Choroid plexus epithelial cell (primary cell): Measurements from ENCODE around the gene FAM114A1.

Source experiments
- DNase-seq: peaks from one replicate; pipeline ENCODE4 v3.0.0-alpha.2; 2010; ENCODE audit warnings: low read depth
- H3K4me3 ChIP-seq: 2 replicates; pipeline ENCODE4 v1.5.1; 2011; ENCODE audit warnings: low read depth, mild to moderate bottlenecking, control low read depth, low read length, moderate library complexity
- TF ChIP-seq, protein P1 (sequence below): conservative IDR thresholded peaks from 2 replicates; pipeline ENCODE4 v1.5.1; 2011; ENCODE audit warnings: low read depth, mild to moderate bottlenecking, control low read depth, inconsistent platforms, low read length, moderate library complexity

FAM114A1 gene

DNA sequence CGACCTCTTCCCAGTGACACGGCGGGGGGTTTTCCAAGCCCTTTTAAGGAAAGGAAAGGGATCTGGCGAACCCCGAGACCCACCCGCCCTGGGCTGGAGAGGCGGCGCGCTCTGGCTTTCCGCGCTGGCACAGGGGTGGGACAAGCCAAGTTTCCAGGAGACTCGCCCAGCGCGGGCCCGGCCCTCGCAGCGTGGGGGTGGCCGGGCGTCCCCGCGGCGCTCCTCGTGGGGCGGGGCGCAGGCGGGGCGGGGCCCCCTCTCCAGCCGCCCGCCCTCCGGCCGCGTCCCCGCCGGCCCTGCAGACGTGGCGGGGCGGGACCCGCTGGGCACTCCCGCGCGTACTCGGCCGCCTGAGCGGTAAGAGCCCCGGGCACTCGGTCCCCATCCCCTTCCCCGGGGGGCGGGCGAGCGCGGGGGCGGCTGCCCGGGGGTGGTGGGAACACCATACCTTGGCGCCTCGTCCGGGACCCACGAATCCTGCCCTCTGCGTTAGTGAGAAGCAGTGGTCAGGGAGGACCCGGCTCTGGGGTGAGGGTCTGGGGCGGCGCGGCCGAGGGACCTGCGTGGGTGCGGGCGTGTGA is at the start of gene FAM114A1:
FAM114A1 (plus strand) TSS at position 329 of the 581 bp plus-strand sequence. CDS start 10,273 bp downstream, outside the sequence.
- peak within 1 kb of the TSS; percentile 94 for H3K4me3 ChIP-seq
- peak; percentile 80 for DNase-seq
- TF ChIP-seq, protein P1, sequence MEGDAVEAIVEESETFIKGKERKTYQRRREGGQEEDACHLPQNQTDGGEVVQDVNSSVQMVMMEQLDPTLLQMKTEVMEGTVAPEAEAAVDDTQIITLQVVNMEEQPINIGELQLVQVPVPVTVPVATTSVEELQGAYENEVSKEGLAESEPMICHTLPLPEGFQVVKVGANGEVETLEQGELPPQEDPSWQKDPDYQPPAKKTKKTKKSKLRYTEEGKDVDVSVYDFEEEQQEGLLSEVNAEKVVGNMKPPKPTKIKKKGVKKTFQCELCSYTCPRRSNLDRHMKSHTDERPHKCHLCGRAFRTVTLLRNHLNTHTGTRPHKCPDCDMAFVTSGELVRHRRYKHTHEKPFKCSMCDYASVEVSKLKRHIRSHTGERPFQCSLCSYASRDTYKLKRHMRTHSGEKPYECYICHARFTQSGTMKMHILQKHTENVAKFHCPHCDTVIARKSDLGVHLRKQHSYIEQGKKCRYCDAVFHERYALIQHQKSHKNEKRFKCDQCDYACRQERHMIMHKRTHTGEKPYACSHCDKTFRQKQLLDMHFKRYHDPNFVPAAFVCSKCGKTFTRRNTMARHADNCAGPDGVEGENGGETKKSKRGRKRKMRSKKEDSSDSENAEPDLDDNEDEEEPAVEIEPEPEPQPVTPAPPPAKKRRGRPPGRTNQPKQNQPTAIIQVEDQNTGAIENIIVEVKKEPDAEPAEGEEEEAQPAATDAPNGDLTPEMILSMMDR: no peak

- TF ChIP-seq, protein P1: no peak
- no peak for DNase-seq
These were observed 49.1 kb upstream of the FAM114A1 start for GRCh38 chr4:38818441-38818976.

DNA sequence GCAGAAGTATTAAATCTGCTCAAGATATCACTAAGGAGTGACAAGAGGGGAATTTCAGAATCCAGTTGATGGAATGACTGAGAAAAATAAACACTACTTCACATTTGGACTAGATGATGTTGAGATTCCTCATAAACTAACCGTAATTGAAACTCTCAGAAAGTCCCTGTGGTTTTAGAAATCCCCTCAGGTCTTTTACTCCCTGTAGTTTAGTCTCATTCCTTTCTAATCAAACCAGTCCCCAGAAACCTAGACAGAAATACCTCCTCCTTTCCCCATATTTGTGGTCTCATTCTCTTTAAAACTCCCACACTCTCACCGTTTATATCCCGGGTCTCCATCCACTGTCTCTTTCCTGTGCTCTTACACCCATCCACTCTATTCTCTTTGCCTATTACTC is 48.0 kb upstream of the FAM114A1 start:
- TF ChIP-seq, protein P1: no peak
- H3K4me3 ChIP-seq: no peak overlapping the region
- DNase-seq: peak; percentile 70

More at GRCh38 chr4:38818441-38818976, 49.1 kb upstream of the FAM114A1 start:
- no peak overlapping the region for H3K4me3 ChIP-seq

- TF ChIP-seq, protein P1: no peak
- DNase-seq: no peak
- no peak overlapping the region for H3K4me3 ChIP-seq
These were observed 47.1 kb upstream of the FAM114A1 start for GRCh38 chr4:38820329-38821061.

DNA sequence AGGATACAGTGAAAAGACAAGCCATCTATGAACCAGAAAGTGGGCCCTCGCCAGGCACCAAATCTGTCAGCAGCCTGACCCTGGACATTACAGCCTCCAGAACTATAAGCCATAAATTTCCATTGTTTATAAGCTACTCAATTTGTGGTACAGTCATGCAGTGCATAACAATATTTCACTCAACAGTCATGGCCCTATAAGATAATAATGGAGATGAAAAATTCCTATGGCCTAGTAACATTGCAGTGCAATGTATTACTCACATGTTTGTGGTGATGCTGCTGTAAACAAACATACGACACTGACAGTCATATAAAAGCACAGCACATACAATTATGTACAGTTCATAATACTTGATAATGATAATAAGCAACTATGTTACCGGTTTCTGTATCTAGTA is 45.9 kb upstream of the FAM114A1 start:
- peak; percentile 14 for DNase-seq
- H3K4me3 ChIP-seq: no peak overlapping the region
- TF ChIP-seq, protein P1: no peak

GRCh38 chr4:38822748-38823303 is 44.8 kb upstream of the FAM114A1 start:
- H3K4me3 ChIP-seq: no peak overlapping the region
- DNase-seq: no peak
- TF ChIP-seq, protein P1: no peak
